ENCODE results near the gene LYPLAL1.

GRCh38 chr1:219202567-219202966, 28.9 kb downstream of the LYPLAL1 start:
- TF ChIP-seq CTCF (IDR thresholded peaks at IDR 0.05): no peak
- no peak for TF ChIP-seq POLR2A (IDR thresholded peaks at IDR 0.05)

Data from heart left ventricle (tissue), 13 donors.